ENCODE data around the gene FGD3.

DNA sequence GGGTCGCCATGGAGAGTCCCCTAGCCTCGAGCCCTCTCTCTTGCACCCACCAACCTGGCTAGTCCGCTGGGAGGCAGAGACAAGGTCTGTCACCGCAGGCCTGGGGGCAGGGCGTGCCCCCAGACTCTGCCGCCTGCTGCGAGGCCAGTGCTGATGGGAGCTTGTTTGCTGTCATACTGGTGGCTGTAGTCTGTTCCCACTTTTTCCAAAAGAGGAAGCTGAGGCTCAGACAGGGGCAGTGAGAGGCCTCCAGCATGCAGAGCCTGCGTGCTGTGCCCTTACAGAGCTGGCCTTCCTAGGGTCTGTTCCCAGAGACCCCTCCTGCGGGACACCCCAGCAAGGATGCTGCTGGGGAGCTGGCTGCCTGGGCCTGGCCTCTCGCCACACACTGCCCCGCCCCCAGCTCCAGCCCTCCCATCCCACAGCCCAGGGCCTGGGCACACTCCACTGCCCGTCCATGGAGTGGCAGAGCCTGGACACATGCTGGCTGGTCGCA, 90.2 kb downstream of the FGD3 start:
- TF ChIP-seq CTCF (IDR thresholded peaks at IDR 0.05 in 4 of 5, conservative IDR thresholded peaks at IDR 0.05 in 1 of 5) (no peak), POLR2A (IDR thresholded peaks at IDR 0.05) (no peak)
